GM18873 (cell line): Measurements from ENCODE around the gene UBL4B.

ENCODE experiments used
- ATAC-seq: cut with Tn5 transposase; IDR thresholded peaks from one replicate; pipeline ENCODE4 v1.9.1; 2021; ENCODE audit warnings: mild to moderate bottlenecking, moderate library complexity, moderate number of reproducible peaks; ENCODE audit not compliant: unreplicated experiment, low FRiP score

The UBL4B gene

DNA sequence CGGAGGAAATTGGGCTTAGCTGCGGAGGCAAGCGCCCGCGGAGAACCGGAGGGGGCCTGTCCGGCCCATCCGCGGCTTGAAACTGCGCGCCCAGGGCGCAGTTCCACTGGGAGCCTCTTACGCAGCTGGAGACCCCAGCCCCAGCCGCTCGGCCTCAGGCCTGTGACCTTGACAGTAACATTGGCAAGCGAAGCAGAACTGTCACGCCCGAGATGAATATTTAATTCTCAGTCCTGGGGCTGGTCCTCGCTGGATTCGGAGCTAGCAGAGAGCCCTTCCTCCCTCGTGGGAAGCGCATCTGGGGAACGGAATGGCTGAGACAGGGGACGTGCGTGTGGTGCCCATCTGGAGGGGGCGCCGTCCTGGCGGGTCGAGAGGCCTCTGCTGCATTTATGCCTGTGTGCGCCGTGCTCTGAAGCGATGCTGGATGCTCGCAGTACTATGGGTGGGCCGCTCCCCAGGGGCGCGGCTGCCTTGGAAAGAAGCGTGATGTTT is 39.0 kb downstream of the UBL4B start:
- ATAC-seq: no peak

- no peak for ATAC-seq
Observed at GRCh38 chr1:110152133-110152785, 40.0 kb downstream of the UBL4B start.

- ATAC-seq: no peak
Observed at GRCh38 chr1:110153407-110153950, 41.2 kb downstream of the UBL4B start.

GRCh38 chr1:110155878-110156522 is 43.8 kb downstream of the UBL4B start:
- no peak for ATAC-seq

GRCh38 chr1:110158261-110158660 is 46.0 kb downstream of the UBL4B start:
- no peak for ATAC-seq

DNA sequence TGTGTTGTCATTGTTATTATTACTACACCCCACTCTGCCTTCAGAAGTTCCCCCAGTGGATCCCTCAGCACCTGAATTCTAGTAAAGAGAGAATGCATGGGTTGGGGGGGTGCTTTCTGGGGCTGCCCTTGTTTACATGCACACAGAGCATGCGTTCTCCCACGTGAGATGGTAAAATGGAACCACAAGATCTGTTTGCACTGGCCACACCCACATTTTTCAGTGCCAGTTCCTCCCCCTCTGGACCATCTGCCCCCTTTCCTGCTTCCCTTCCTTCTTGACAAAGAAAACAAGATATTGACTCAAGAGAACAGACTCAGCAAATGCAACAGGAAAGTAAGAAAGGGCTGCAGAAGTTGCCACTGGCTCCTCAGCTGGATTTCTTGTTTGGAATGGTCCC is 46.9 kb downstream of the UBL4B start:
- ATAC-seq: no peak

- ATAC-seq: no peak
Observed at GRCh38 chr1:110160538-110161100, 48.4 kb downstream of the UBL4B start.

GRCh38 chr1:110161165-110161564 is 48.9 kb downstream of the UBL4B start:
- no peak for ATAC-seq

- ATAC-seq: no peak
Observed at GRCh38 chr1:110161849-110162248, 49.6 kb downstream of the UBL4B start.
